Measurements from ENCODE around the gene EFNA1.

GRCh38 chr1:155167166-155168104 is 39.8 kb downstream of the EFNA1 start:
- TF ChIP-seq, protein P1, sequence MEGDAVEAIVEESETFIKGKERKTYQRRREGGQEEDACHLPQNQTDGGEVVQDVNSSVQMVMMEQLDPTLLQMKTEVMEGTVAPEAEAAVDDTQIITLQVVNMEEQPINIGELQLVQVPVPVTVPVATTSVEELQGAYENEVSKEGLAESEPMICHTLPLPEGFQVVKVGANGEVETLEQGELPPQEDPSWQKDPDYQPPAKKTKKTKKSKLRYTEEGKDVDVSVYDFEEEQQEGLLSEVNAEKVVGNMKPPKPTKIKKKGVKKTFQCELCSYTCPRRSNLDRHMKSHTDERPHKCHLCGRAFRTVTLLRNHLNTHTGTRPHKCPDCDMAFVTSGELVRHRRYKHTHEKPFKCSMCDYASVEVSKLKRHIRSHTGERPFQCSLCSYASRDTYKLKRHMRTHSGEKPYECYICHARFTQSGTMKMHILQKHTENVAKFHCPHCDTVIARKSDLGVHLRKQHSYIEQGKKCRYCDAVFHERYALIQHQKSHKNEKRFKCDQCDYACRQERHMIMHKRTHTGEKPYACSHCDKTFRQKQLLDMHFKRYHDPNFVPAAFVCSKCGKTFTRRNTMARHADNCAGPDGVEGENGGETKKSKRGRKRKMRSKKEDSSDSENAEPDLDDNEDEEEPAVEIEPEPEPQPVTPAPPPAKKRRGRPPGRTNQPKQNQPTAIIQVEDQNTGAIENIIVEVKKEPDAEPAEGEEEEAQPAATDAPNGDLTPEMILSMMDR (IDR thresholded peaks at IDR 0.05): peak; percentile 87 to 95 (median 93)
- no peak for TF ChIP-seq POLR2AphosphoS5 (IDR thresholded peaks at IDR 0.05)

Measured in sigmoid colon (tissue), 4 donors.